Cortex of kidney (tissue), 1 donor: Measurements from ENCODE around the gene SEC14L5.
"Not testable (repeated sequence)": the region's sequence is repeated elsewhere in the genome, so short reads cannot be mapped to it uniquely, and the experiment has no call there.

Experiments
- DNase-seq: peaks from one replicate; lab custom pipeline; 2025; lab: John Stamatoyannopoulos, UW

SEC14L5 gene

DNA sequence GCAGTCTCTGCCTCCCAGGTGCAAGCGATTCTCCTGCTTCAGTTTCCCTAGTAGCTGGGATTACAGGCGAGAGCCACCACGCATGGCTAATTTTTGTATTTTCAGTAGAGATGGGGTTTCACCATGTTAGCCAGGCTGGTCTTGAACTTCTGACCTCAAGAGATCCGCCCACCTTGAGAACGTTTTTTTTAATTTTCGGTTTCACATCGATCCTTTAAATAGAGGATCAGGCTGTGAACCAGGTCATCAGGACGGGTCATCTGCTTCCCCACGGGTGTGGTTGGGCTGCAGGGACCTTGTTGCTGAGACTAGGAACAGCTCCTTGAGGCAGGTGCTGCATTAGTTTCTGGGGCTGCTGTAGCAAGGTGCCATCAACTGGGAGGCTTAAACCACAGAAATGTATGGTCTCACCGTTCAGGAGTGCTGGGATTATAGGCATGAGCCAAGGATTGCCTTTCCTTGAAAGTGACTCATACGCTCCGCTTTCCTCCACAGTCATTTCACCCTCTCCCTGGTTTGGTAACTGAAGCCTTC lies 83.5 kb downstream of the SEC14L5 start:
- DNase-seq = no peak

DNA sequence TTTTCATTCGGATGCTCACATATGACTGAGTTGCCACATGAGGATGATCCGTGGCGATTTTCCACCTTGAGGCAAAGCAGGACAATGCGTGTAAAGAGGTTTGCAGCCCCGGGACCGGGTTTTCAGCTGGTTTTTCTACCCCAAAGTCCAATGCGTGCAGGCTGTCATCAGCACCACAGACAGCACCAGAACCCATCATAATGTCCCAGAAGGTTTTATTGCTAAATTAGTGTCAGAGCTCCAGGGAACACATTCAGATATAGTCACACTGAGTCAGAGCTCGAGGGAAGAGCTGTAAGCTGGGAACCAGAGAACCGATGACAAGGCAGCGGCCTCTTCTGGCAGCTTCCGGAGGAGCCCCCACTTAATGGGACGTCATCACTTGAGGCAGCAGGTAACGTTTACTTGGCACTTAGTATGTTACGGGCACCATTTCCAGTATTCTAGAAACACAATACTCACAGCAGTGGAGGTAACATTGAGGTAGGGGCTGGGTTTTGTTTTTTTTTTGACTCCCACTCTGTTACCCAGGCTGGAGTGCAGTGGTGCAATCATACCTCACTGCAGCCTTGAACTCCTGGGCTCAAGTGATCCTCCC lies 84.5 kb downstream of the SEC14L5 start:
- no peak for DNase-seq

DNA sequence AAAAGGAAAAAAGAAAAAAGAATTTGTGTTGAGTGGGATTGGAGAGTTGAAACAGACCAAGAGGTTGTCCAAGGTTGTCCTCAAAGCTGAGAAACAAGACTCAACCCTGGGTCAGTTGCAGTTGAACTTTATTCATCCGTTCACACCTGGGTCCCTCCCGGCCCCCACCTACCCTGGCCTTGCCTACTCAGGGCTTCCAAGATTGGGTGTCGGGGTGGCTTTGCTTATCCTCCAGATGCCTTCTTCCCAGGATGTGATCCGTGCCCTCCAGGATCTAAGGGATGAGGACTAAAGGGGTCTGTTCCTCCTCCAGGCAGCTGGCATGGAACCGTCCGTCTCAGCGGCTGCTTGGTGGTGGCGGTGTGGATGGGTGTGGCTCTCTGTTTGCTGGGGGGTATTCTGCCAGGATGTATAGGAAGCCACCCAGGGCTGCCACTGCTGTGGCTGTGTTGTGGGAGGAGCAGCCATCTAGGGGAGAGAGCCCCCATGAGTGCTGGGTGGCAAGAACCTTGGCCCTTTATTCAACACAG lies 85.9 kb downstream of the SEC14L5 start:
- no peak for DNase-seq

DNA sequence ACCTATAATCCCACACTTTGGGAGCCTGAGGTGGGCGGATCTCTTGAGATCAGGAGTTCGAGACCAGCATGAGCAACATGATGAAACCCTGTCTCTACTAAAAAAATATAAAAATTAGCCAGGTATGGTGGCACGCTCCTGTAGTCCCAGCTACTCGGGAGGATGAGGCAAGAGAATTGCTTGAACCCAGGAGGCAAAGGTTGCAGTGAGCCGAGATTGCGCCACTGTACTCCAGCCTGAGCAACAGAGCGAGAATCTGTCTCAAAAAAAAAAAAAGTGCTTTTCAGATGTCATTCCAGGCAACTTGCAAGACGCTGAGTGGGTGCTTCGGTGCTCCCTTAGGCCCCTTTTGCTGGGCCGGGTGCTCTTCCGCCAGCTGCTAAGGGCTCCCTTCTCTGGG lies 86.5 kb downstream of the SEC14L5 start:
- not testable (repeated sequence) for DNase-seq

DNA sequence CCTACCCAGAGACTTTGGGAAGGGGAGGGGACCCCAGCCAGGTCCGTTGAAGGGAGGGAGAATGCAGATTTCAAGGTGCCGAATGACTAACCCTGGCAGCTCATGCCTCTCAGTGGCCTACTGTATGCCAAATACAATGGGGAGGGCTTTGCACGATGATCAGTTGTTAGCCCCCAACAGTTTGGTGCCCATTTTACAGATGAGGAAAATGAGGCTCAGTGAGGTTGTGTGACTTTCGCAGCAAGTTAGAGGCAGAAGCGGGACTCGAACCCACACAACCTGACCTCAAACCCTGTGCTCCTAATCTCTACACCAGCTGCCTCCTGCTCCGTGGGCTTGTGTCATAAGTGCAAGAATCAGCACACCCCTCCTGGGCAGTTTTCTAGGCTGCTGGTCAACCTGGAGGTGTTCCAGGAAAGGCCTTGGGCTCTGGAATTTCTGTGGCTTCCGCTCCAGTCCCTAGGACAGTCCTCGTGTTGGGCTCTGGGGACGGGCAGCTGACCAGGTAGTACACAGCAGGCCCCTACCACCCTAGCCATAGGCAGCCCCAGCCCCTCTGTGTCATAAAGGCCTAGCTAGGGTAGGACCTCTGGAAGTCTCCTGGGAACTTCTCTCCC lies 87.5 kb downstream of the SEC14L5 start:
- DNase-seq = no peak

DNA sequence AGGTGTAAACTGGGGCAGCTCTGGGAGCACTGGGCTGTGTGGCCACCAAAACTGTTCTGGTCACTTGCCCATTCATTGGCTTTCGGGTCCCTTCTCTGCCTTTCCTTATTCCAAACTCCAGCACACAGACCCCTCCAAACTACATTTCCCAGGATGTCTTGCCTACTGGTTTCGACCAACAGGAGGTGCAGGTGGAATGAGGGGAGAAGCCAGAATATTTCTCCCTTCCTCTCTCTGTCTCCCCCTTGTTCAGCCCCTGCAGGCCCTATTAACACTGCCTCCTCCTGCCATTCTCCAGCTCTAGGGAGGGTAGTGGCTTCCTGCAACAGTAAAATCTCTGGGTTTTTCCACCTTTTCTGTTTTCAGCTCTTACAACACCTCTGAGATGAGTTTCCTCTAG lies 88.8 kb downstream of the SEC14L5 start:
- no peak for DNase-seq

DNA sequence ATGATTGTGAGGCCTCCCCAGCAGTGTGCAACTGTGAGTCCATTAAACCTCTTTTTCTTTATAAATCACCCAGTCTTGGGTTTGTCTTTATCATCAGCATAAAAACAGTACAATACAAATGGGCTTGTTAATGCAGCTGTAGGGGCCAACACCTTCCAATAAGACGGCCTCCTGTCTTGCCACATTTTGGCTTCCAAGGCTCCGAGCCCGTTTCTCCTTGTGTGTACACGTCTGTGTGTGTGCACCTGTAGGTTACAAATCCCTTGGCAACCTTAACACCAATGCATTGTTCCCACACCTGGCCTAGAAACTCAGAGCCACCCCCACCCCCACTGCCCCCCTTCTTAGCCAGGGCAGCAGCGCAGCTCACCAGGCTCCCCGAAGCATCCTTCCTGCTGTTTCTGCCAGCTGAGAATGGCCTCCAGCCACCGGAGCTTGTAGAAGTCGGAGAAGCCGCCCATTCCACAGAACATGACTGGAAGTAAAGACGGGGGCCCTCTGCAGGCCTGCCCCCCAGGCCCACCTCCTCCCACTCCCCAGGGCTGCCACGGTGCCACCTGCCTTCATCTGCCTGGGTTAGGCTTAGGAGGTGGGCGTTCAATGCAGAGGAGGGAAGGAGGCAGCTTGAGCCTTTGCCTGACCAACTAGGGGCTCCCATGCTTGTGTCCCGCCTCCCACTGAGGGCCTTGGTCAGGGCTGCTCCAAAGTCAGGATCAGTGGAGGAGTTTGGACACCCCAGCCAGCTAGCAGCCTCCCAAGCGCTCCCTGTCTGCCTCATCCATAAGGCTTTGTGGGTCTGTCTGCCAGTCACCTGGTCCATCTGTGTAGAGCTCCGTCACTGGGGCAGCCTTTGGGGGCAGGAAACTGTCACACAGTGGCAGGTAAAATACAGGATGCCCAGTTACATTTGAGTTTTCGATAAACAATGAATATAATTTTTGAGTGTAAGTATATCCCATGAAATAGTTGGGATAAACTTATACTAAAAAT lies 97.0 kb downstream of the SEC14L5 start:
- no peak for DNase-seq

DNA sequence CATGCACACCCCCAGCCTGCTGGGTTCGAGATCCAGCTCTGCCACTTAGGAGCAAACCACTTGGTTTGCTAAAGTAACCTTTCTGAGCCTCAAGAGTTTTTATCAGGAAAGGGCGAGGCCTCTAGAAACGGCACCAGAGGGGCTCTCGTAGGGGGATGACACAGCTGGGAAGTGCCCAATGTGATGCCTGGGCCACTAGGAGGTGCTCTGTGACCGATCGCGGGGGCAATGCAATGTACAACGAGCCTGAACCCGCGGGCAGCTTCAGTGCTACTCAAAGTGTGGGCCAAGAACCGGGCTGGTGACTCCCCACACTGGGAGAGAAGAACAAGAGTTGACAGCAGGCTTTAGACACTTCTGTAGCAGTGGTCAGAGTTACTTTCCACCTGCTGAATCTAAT lies 98.2 kb downstream of the SEC14L5 start:
- DNase-seq = no peak

DNA sequence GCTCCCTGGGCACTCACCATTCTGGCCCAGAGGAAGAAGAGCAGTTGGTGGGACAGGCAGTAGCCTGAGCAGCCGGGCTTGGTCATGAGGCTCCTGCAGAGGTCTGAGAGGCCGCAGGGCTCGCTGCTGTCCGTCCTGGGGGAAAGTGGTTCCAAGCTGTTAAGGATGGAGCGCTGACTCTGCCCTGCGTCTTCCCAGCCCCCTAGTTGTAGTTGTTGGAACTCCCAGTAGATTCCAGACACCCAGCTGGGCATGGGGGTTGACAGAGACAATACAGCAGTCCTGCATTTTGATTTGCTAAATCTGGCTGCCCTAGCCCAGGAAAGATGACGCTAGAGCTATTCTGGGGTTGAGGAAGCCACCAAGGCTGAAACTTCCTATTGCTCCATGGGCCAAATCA lies 100.3 kb downstream of the SEC14L5 start:
- DNase-seq = no peak

DNA sequence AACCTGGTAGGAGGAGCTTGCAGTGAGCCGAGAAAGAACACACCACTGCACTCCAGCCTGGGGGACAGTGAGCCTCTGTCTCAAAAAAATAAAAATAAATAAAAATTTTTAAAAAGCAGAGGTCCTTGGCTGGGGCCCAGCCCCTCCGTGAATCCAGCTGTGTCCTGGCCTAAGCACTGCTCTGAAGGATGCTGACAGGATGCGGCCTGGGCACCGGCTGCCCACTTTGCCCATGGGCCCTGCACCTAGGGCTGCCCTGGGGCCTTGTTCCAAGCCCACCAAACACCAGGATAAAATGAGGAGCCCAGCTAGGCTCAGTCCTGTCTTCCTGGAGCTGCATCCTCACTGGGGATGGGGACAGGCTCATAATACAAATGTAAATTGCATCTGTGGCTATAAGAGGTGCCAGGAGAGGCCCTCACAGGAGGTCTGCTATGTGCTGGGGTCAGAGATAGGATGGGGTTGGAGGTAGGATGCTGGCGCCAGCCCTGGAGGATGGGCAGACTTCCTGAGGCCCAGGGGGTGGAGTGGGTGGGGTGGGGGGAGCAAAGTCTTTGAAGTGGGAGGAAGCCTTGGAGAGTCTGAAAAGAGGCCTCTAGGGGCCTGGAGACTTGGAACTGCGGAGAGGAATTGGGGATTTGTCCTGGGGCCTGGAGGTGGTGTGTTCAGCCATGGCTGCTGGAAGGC lies 101.4 kb downstream of the SEC14L5 start:
- DNase-seq = no peak

DNA sequence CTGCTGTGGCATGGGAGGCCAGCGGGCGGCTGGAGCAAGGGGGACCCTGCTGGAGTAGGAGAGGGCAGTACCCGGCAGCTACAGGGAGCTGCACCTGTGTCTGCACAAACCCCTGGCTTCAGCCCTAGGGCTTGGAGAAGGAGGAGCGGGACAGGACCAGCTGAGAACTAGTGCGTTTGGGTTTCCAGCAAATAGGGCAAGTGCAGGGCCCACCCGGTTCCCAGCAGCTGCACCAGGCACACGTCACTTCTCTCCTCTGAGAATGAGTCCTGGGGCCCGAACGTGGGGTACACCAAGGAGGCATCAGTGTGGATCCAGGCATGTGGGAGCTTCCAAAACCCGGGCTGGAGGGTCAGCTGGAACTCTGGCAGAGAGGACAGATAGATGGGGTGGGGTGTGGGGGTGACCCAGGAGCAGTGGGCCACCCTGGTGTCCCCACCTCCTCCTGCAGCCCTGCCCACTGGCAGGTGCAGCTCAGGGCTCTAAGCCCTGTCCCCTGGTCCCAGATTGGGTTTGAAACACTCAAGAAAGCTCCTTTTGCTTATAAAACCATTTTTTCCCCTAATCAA lies 102.0 kb downstream of the SEC14L5 start:
- no peak for DNase-seq

DNA sequence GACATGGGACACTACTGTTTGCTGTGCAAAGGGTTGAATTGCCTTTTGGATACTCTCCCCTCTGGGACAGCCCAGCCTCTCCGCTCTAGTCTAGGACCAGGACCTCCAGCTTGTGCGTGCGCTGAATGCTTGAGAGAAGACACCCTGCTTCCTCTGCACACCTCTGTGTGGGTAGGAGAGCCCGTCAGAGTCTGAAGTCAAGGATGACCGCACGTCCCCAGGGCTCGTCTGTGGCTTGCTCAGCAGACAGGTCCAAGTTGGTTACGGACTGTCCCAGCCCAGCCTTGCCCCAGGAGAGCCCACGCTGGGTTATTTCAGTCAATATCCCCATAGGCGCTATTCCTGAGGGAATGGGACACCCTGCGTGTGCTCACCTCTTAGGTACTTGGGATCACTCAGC lies 103.9 kb downstream of the SEC14L5 start:
- no peak for DNase-seq

DNA sequence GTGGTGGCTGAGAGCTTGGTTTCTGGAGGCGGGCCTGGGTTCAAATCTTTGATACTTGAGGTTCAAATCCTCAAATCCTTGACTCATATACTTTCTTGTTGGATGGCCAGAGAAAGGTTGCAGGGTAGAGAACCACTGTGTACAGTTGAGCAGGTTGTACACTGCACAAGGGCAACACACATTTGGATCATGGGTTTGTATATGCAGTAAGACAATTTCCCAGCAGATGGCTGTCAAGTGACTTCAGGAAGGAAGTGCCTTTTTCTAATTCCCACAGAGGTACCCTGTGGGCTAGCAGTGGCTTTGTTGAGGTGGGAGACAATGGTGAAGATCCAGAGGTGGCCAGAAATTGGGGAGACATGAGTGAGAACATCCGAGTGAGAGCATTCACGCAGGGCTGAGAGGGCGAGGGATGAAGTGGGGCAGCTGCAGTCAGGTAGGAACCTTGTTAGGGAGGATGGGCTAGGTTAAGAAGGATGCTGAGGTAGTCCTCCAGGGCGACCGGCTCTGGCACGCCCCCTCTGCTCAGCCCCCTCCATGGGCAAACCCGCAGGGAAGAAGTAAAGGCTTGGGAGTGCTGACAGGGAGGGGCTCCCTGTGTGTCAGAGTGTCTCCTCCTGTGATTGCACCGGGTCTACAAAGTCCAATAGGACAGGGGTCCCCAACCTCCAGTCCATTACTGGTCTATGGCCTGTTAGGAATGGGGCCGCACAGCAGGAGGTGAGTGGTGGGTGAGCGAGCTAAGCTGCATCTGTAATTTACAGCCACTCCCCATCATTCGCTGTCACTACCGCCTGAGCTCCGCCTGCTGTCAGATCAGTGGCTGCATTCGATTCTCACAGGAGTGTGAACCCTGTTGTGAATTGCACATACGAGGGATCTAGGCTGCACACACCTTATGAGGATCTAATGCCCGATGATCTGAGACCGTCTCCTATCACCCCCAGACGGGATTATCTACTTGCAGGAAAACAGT lies 104.9 kb downstream of the SEC14L5 start:
- no peak for DNase-seq

DNA sequence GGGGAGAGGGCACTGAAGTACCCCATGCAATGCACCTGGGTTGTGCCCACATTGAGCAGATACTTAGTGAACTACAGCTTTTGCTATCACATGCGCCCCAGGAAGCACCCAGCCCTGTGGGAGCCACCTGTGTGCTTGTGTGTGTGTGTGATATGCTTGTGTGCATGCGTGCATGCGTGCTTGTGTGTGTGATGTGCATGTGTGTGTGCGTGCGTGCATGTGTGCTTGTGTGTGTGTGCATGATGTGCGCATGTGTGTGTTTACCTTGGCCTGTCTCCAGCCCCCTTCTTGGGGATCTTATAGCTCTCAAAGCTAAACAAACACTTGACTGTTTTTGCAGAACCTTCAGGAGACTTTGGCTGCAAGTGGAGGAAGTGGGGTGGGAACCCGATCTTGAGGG lies 106.8 kb downstream of the SEC14L5 start:
- DNase-seq = no peak

DNA sequence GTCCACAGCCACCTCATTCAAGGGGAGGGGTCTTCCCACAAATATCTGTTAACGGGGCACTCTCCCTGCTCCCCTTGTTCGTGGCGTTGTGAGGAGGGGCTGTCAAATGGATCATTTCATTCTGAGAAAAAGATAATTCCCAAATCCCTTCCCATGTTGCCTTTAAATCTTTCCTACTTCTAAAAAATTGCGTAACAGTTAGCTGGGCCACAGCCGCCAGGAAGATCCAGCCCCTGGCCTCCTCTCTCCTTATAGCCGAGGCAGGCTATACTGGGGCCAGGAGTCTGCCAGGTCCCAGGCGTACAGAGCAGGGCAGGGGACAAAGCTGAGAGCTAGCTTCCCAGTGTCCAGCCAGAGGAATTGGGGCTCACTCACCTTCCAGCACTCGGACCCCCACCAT lies 107.2 kb downstream of the SEC14L5 start:
- no peak for DNase-seq

DNA sequence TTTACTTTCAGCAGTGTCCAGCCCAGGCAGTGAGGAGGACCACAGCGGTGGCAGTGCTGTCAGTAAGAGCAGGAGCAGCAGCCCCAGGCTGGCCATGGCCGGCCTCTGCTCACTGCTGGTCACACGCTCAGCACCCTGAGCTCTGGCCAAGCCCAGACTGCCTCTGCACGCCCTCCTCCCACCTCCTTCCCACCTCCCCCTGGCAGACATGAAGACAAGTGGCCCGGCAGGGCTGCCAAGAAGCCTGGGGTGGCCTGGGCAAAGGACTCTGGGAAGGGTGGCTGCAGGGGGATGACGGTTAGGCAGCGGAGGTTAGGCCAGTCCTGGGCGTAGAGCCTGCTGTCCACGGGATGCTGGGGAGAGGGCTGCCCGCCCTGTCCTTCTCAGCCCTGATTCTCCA lies 107.7 kb downstream of the SEC14L5 start, which contains the start of gene C16orf89:
Gene C16orf89, minus strand, starts transcription at position 144 of the 400 bp plus-strand sequence. Its CDS starts 48 bp downstream, at position 96.
- no peak for DNase-seq

DNA sequence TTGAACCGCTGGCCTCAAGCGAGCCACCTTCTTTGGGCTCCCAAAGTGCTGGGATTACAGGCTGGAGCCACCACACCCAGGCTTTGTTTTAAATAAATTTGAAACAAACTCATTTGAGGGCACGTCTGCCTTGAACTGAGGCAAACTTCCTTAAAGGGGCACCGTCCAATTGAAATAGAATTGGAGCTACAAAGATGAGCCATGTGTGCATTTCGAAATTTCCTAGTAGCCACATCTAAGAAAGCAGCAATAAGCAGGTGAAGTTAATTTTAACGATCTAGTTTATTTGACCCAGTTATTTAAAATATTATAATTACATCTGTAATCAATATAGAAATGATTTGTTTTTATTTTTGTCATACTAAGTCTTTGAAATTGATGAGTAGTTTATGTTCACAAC lies 108.4 kb downstream of the SEC14L5 start:
- no peak for DNase-seq
